ENCODE results near the gene NPB. TPM values are rescaled to one million over a fixed set of nuclear protein-coding genes. Genes with fewer than 3 reads are reported as not detected.
A peak's percentile ranks its signal among the peaks of the same experiment; 100 is the strongest.

The NPB gene
- total and polyA plus RNA-seq, 4 donors: 0.58 to 2.4 (median 1.0) TPM; not detected in 1

DNA sequence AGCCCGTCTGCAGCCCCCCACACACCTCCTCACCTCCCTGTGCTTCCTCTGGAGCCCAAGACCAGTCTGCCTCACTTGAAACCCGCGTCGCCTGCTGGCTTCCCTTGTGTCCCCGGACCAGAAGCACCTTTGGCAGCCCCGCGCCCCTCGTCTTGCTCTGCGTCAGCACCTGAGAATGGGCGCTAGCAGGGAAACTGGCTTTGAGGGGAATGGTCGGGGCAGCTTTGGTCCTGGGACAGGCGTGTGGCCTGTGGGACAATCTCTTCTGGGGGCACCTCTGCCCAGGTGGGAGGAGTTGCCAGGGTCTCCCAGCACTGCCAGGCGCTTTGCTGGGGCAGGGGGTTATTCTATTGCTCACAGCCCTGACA lies 29.1 kb downstream of the NPB start:
- Histone ChIP-seq H3K36me3 (ENCODE audit: control insufficient read depth in 1 of 2, insufficient read depth in 2 of 2, low read length in 1 of 2) (no peaks in the 10 kb centered on the region), H3K4me1 (ENCODE audit: control insufficient read depth in 1 of 2, insufficient read depth in 2 of 2, low read length in 2 of 2) (no peaks in the 10 kb centered on the region), H3K27me3 (ENCODE audit: control insufficient read depth in 1 of 2, insufficient read depth in 2 of 2, low read length in 1 of 2) (no peaks in the 10 kb centered on the region), H3K9me3 (ENCODE audit: control insufficient read depth, low read length) (no peaks in the 10 kb centered on the region), H3K4me3 (ENCODE audit: low read length in 2 of 2) (no peak overlapping the region), H3K27ac (ENCODE audit: low read depth in 1 of 2, low read length in 2 of 2) (no peak overlapping the region)
- WGBS, 2 donors: 75 to 76% methylated on average over 13 of the region's 13 CpGs
- DNase-seq (peak in 1 of 2 donors; percentile 44), ATAC-seq (ENCODE audit: low FRiP score) (no peak)
- intact Hi-C loops (cut with DNase I): no loop called here

DNA sequence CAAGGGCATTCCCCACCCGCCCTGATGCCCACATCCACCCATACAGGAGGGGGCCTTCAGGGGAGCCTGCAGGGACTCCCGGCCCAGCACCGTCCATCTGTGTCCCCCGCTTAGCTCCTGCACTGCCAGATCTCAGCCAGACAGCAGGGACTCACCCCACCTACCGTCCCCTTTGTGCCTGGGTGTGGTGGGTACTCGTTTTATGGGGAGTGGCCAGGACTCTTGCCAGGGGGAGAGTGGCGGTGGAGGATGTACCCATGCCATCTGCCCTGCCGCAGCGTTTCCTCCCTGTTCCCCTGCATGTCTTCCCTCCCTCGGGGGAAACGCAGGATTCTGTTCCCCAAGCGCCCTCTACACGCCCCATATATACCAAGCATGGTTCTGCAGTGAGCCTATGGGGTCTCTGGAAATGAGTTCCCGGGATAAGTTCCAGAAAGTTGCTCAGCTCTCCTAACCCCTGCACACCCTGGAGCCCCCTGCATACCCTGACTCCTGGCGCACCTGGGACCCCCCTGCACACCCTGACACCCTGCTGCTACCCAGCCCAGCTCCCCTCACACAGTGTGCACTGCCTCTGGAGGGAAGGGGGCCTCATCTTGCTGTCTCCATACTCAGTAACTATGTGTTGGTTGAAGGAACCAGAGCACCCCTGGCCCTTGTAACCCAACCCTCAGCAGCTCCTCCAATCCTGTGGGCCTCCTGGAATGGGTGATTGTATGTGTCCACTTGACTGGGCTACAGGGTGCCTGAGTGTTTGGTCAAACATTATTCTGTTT lies 29.7 kb downstream of the NPB start:
- Histone ChIP-seq H3K27me3 (ENCODE audit: control insufficient read depth in 1 of 2, insufficient read depth in 2 of 2, low read length in 1 of 2) (no peaks in the 10 kb centered on the region), H3K9me3 (ENCODE audit: control insufficient read depth, low read length) (no peaks in the 10 kb centered on the region), H3K27ac (ENCODE audit: low read depth in 1 of 2, low read length in 2 of 2) (no peak overlapping the region), H3K36me3 (ENCODE audit: control insufficient read depth in 1 of 2, insufficient read depth in 2 of 2, low read length in 1 of 2) (no peaks in the 10 kb centered on the region), H3K4me3 (ENCODE audit: low read length in 2 of 2) (no peak overlapping the region), H3K4me1 (ENCODE audit: control insufficient read depth in 1 of 2, insufficient read depth in 2 of 2, low read length in 2 of 2) (no peaks in the 10 kb centered on the region)
- ATAC-seq (ENCODE audit: low FRiP score): no peak
- intact Hi-C loops (cut with DNase I): no loop called here
- peak in 1 of 2 donors; percentile 46 for DNase-seq
- 49 to 51% methylated on average over 15 of the region's 15 CpGs for WGBS, 2 donors

DNA sequence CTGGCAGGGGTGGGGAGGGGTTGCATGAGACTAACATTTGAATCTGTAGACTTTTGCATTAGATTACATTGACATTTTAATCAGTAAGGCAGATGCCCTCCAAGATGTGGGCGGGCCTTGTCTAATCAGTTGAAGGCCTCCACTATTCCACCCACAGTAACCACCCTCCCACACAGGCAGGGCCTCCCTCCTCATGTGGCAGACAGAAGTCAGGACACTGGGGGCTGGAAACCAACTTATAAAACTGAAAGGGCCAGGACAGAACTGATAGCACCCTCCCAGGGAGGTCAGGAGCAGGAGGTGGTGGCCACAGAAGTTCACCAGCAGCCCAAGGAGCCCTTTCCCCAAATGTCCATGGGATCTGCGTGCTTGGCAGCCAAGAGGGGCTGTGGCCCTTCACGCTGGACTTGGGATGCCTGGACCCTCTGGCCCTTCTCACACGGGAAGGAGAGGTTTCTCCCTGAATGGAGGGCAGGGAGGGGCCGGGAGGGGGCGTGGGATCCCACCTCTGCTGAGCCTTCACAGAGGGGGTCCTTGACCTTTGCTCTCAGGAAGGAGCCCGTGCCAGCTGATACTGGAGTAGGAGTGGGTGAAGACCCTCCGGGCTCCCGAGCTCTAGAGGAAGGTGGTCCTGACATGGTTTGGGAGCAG lies 30.4 kb downstream of the NPB start:
- Histone ChIP-seq H3K4me1 (ENCODE audit: control insufficient read depth in 1 of 2, insufficient read depth in 2 of 2, low read length in 2 of 2) (no peaks in the 10 kb centered on the region), H3K27ac (ENCODE audit: low read depth in 1 of 2, low read length in 2 of 2) (no peak overlapping the region), H3K36me3 (ENCODE audit: control insufficient read depth in 1 of 2, insufficient read depth in 2 of 2, low read length in 1 of 2) (no peaks in the 10 kb centered on the region), H3K27me3 (ENCODE audit: control insufficient read depth in 1 of 2, insufficient read depth in 2 of 2, low read length in 1 of 2) (no peaks in the 10 kb centered on the region), H3K9me3 (ENCODE audit: control insufficient read depth, low read length) (no peaks in the 10 kb centered on the region), H3K4me3 (ENCODE audit: low read length in 2 of 2) (no peak overlapping the region)
- ATAC-seq (ENCODE audit: low FRiP score) (no peak), DNase-seq (peak in 1 of 2 donors; percentile 45)
- intact Hi-C loops (cut with DNase I): no loop called here
- 89 to 91% methylated on average over 9 of the region's 9 CpGs for WGBS, 2 donors

DNA sequence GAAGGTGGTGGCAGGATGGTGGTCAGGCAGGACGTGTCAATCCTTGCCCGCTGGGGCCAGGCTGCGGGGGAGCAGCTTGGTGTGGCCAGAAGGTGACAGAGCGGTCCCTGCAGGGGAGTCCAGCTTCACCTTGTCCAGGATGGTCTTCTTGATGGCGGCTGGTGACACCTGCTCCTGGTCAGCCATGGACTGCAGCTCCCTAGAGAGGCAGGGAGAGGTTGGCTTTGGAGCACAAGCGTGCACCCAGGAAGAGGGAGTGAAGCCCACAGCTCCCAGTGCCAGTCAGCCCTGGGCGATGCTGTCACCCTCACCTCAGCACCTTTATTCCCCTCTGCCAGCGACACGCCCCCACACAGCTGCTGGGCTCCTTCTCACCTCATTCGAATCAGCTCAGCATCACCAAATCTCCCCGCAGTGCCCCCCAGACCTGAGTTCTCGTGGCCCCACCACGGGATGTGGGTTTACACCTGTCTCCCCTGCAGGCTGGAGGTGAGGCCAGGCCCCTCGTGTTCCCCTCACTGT lies 31.2 kb downstream of the NPB start:
- Histone ChIP-seq H3K9me3 (ENCODE audit: control insufficient read depth, low read length) (no peaks in the 10 kb centered on the region), H3K27ac (ENCODE audit: low read depth in 1 of 2, low read length in 2 of 2) (no peak overlapping the region), H3K4me1 (ENCODE audit: control insufficient read depth in 1 of 2, insufficient read depth in 2 of 2, low read length in 2 of 2) (no peaks in the 10 kb centered on the region), H3K4me3 (ENCODE audit: low read length in 2 of 2) (no peak overlapping the region), H3K36me3 (ENCODE audit: control insufficient read depth in 1 of 2, insufficient read depth in 2 of 2, low read length in 1 of 2) (no peaks in the 10 kb centered on the region), H3K27me3 (ENCODE audit: control insufficient read depth in 1 of 2, insufficient read depth in 2 of 2, low read length in 1 of 2) (no peaks in the 10 kb centered on the region)
- no peak for ATAC-seq (ENCODE audit: low FRiP score)
- intact Hi-C loops (cut with DNase I): no loop called here
- no peak for DNase-seq
- 90 to 91% methylated on average over 14 of the region's 14 CpGs for WGBS, 2 donors

DNA sequence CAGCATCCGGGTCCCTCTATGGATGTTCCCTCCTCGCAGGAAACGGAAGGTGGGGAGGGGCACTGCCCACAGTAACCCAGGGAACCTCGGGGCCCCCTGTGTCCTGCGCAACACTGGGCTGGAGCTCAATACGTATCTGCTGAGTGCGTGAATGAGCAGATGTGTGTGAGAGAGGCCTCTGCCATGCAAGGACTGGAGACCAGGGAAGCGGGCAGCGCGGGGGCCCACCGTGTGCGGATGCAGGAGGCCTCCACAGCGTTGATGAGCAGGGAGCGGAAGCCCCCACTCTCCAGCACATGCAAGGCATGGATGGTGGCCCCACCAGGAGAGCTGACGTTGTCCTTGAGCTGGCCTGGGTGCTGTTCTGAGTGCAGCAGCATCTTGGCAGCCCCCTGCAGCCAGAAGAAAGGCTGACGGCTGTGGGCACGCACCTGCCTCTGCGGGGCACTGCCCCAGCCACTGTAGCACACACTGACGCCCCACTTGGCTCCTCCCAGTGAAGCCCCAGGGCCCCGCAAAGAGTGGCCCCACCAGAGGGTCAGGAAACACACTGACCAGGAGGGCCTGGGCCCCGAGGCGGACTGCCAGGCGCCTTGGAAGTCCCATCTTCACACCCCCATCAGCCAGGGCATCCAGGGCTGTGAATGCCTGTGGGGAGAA lies 32.2 kb downstream of the NPB start:
- no peaks in the 10 kb centered on the region for H3K36me3 ChIP-seq (ENCODE audit: control insufficient read depth in 1 of 2, insufficient read depth in 2 of 2, low read length in 1 of 2)
- intact Hi-C loops (cut with DNase I): no loop called here
- H3K27ac ChIP-seq (ENCODE audit: low read depth in 1 of 2, low read length in 2 of 2): no peak overlapping the region
- ATAC-seq (ENCODE audit: low FRiP score): no peak
- no peaks in the 10 kb centered on the region for H3K9me3 ChIP-seq (ENCODE audit: control insufficient read depth, low read length)
- no peak overlapping the region for H3K4me3 ChIP-seq (ENCODE audit: low read length in 2 of 2)
- no peaks in the 10 kb centered on the region for H3K27me3 ChIP-seq (ENCODE audit: control insufficient read depth in 1 of 2, insufficient read depth in 2 of 2, low read length in 1 of 2)
- peak in 1 of 2 donors; percentile 46 for DNase-seq
- WGBS, 2 donors: 88% methylated on average over 22 to 23 of the region's 23 CpGs
- no peaks in the 10 kb centered on the region for H3K4me1 ChIP-seq (ENCODE audit: control insufficient read depth in 1 of 2, insufficient read depth in 2 of 2, low read length in 2 of 2)

DNA sequence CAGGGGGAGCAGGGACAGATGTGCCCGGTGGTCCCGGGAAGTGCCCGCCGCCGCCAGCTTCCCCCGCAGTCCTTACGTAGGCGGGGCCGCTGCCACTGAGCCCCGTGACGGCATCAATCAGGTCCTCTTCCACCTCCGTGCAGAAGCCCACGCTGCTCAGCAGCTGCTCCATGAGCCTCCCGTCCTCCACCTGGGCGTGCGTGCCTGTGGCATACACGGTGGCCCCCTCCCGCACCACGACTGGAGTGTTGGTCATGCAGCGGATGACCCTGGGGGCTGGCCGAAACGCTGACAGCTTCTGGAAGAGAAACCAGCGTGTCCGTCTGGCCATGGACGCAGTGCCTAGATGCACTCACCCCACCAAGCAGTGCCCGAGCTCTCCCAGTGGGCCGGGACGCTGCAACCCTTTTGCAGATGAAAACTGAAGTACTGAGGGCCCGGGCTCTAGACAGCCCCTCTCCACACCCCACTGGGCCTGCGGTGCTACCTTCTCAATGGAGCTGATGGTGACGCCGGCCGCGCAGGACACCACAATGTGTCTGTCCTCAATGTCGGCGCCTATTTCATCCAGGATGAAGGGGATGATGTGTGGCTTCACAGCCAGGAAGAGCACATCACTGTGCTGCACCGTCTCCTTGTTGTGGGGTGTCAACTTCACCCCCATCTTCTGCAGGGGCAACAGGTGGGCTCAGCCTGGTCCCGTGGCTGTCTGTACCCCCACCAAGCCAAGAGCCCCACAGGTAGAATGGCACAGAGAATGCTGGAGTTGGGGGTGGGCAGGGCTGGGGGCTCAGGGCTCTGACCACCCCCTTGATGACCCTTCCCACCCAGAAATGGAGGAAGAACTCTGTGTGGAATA lies 33.0 kb downstream of the NPB start:
- WGBS, 2 donors: 91 to 93% methylated on average over 38 of the region's 38 CpGs
- DNase-seq (peak; percentile 46 to 75), ATAC-seq (ENCODE audit: low FRiP score) (no peak)
- no peaks in the 10 kb centered on the region for H3K27me3 ChIP-seq (ENCODE audit: control insufficient read depth in 1 of 2, insufficient read depth in 2 of 2, low read length in 1 of 2)
- no peak overlapping the region for H3K27ac ChIP-seq (ENCODE audit: low read depth in 1 of 2, low read length in 2 of 2)
- H3K9me3 ChIP-seq (ENCODE audit: control insufficient read depth, low read length): no peaks in the 10 kb centered on the region
- no peaks in the 10 kb centered on the region for H3K4me1 ChIP-seq (ENCODE audit: control insufficient read depth in 1 of 2, insufficient read depth in 2 of 2, low read length in 2 of 2)
- no peak overlapping the region for H3K4me3 ChIP-seq (ENCODE audit: low read length in 2 of 2)
- no peaks in the 10 kb centered on the region for H3K36me3 ChIP-seq (ENCODE audit: control insufficient read depth in 1 of 2, insufficient read depth in 2 of 2, low read length in 1 of 2)
- intact Hi-C loops (cut with DNase I): no loop called here

DNA sequence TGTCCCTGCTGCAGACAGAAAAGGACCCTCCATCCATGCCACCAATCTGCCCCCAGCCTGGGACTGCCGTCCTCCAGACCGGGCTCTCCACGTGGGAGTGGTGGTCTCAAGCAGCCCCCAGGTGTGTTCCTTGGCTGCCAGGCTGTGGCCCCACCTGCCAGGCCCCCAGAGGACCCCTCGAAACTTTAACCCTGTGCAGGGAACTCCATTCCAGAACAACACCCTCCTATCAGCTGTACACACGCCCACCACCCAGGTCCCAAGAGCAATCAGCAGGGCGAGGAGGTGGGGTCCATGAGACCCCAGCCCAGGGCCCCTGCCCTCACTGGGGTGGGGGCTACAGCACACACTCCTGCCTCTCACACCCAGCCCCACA lies 33.7 kb downstream of the NPB start:
- intact Hi-C loops (cut with DNase I): no loop called here
- no peak overlapping the region for H3K27ac ChIP-seq (ENCODE audit: low read depth in 1 of 2, low read length in 2 of 2)
- no peaks in the 10 kb centered on the region for H3K4me1 ChIP-seq (ENCODE audit: control insufficient read depth in 1 of 2, insufficient read depth in 2 of 2, low read length in 2 of 2)
- no peaks in the 10 kb centered on the region for H3K36me3 ChIP-seq (ENCODE audit: control insufficient read depth in 1 of 2, insufficient read depth in 2 of 2, low read length in 1 of 2)
- DNase-seq (peak in 1 of 2 donors; percentile 34), ATAC-seq (ENCODE audit: low FRiP score) (no peak)
- H3K9me3 ChIP-seq (ENCODE audit: control insufficient read depth, low read length): no peaks in the 10 kb centered on the region
- H3K4me3 ChIP-seq (ENCODE audit: low read length in 2 of 2): no peak overlapping the region
- WGBS, 2 donors: 87 to 94% methylated on average over 6 of the region's 6 CpGs
- H3K27me3 ChIP-seq (ENCODE audit: control insufficient read depth in 1 of 2, insufficient read depth in 2 of 2, low read length in 1 of 2): no peaks in the 10 kb centered on the region

DNA sequence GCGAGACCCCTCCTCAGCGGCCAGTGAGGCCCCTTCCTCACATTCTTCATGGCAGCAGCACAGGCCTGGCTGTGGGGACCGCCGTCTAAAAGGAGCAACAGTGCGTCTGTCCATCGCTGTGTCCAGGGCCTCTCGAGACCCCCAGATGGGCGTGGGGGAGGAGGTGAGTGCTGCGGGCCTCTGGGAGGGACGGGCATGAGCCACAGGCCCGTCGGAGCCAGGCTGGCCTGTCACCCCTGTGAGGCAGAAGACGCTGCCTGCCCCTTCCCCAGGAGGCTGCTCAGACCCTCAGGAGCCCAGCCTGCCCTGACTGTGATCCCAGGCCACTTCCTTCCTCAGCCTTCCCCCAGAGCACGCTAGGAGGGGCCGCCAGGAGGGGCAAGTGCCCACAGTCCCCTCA lies 37.2 kb downstream of the NPB start:
- intact Hi-C loops (cut with DNase I): no loop called here
- H3K27me3 ChIP-seq (ENCODE audit: control insufficient read depth in 1 of 2, insufficient read depth in 2 of 2, low read length in 1 of 2): no peaks in the 10 kb centered on the region
- DNase-seq (no peak), ATAC-seq (ENCODE audit: low FRiP score) (no peak)
- no peak overlapping the region for H3K4me3 ChIP-seq (ENCODE audit: low read length in 2 of 2)
- no peaks in the 10 kb centered on the region for H3K36me3 ChIP-seq (ENCODE audit: control insufficient read depth in 1 of 2, insufficient read depth in 2 of 2, low read length in 1 of 2)
- no peaks in the 10 kb centered on the region for H3K4me1 ChIP-seq (ENCODE audit: control insufficient read depth in 1 of 2, insufficient read depth in 2 of 2, low read length in 2 of 2)
- no peaks in the 10 kb centered on the region for H3K9me3 ChIP-seq (ENCODE audit: control insufficient read depth, low read length)
- WGBS, 2 donors: 85% methylated on average over 15 of the region's 15 CpGs
- H3K27ac ChIP-seq (ENCODE audit: low read depth in 1 of 2, low read length in 2 of 2): no peak overlapping the region

Data from aorta (tissue), 5 donors.